ENCODE measurements around the gene PRH1.

PRH1 gene

GRCh38 chr12:10851243-10851858, 32.7 kb downstream of the PRH1 start:
- no peak overlapping the region for H3K4me3 ChIP-seq (ENCODE audit: severe bottlenecking)
- no peak for TF ChIP-seq CTCF (IDR thresholded peaks at IDR 0.05; ENCODE audit: poor library complexity, severe bottlenecking)
- DNase-seq (ENCODE audit: low spot score) (no peak), ATAC-seq (ENCODE audit: low read depth) (no peak)
- no peak overlapping the region for H3K27ac ChIP-seq (ENCODE audit: poor library complexity, severe bottlenecking)
- H3K27me3 ChIP-seq (ENCODE audit: insufficient read depth, poor library complexity, severe bottlenecking), result no peaks in the 10 kb centered on the region
- no peaks in the 10 kb centered on the region for H3K4me1 ChIP-seq (ENCODE audit: insufficient read depth, poor library complexity, severe bottlenecking)
- H3K9me3 ChIP-seq (ENCODE audit: severe bottlenecking), result no peaks in the 10 kb centered on the region
- H3K36me3 ChIP-seq (ENCODE audit: low read depth), result no peaks in the 10 kb centered on the region

- DNase-seq (ENCODE audit: low spot score) (no peak), ATAC-seq (ENCODE audit: low read depth) (no peak)
- no peak for TF ChIP-seq CTCF (IDR thresholded peaks at IDR 0.05; ENCODE audit: poor library complexity, severe bottlenecking)
- Histone ChIP-seq H3K9me3 (ENCODE audit: severe bottlenecking) (no peaks in the 10 kb centered on the region), H3K4me1 (ENCODE audit: insufficient read depth, poor library complexity, severe bottlenecking) (no peaks in the 10 kb centered on the region), H3K36me3 (ENCODE audit: low read depth) (no peaks in the 10 kb centered on the region), H3K4me3 (ENCODE audit: severe bottlenecking) (no peak within 1 kb of the TSS), H3K27me3 (ENCODE audit: insufficient read depth, poor library complexity, severe bottlenecking) (no peaks in the 10 kb centered on the region), H3K27ac (ENCODE audit: poor library complexity, severe bottlenecking) (no peak within 1 kb of the TSS)
Measured at GRCh38 chr12:10849425-10849878, 34.6 kb downstream of the PRH1 start, which contains the start of gene PRR4. Gene PRR4, minus strand, starts transcription at chr12:10849475. Its CDS starts 38 bp downstream, at chr12:10849437.

GRCh38 chr12:10847744-10848143, 36.3 kb downstream of the PRH1 start:
- TF ChIP-seq CTCF (IDR thresholded peaks at IDR 0.05; ENCODE audit: poor library complexity, severe bottlenecking), result no peak
- DNase-seq (ENCODE audit: low spot score), result no peak
- H3K36me3 ChIP-seq (ENCODE audit: low read depth), result no peaks in the 10 kb centered on the region
- H3K27ac ChIP-seq (ENCODE audit: poor library complexity, severe bottlenecking), result no peak overlapping the region
- no peak overlapping the region for H3K4me3 ChIP-seq (ENCODE audit: severe bottlenecking)
- H3K27me3 ChIP-seq (ENCODE audit: insufficient read depth, poor library complexity, severe bottlenecking), result no peaks in the 10 kb centered on the region
- no peaks in the 10 kb centered on the region for H3K4me1 ChIP-seq (ENCODE audit: insufficient read depth, poor library complexity, severe bottlenecking)
- no peak for ATAC-seq (ENCODE audit: low read depth)
- no peaks in the 10 kb centered on the region for H3K9me3 ChIP-seq (ENCODE audit: severe bottlenecking)

- no peak for TF ChIP-seq CTCF (IDR thresholded peaks at IDR 0.05; ENCODE audit: poor library complexity, severe bottlenecking)
- Histone ChIP-seq H3K4me1 (ENCODE audit: insufficient read depth, poor library complexity, severe bottlenecking) (no peaks in the 10 kb centered on the region), H3K4me3 (ENCODE audit: severe bottlenecking) (no peak overlapping the region), H3K9me3 (ENCODE audit: severe bottlenecking) (no peaks in the 10 kb centered on the region), H3K27me3 (ENCODE audit: insufficient read depth, poor library complexity, severe bottlenecking) (no peaks in the 10 kb centered on the region), H3K36me3 (ENCODE audit: low read depth) (no peaks in the 10 kb centered on the region), H3K27ac (ENCODE audit: poor library complexity, severe bottlenecking) (no peak overlapping the region)
- DNase-seq (ENCODE audit: low spot score), result no peak
- ATAC-seq (ENCODE audit: low read depth), result no peak
Measured at GRCh38 chr12:10842862-10843261, 41.2 kb downstream of the PRH1 start.

GRCh38 chr12:10838461-10838860, 45.6 kb downstream of the PRH1 start:
- ATAC-seq (ENCODE audit: low read depth) (no peak), DNase-seq (ENCODE audit: low spot score) (no peak)
- Histone ChIP-seq H3K9me3 (ENCODE audit: severe bottlenecking) (no peaks in the 10 kb centered on the region), H3K27me3 (ENCODE audit: insufficient read depth, poor library complexity, severe bottlenecking) (no peaks in the 10 kb centered on the region), H3K36me3 (ENCODE audit: low read depth) (no peaks in the 10 kb centered on the region), H3K4me1 (ENCODE audit: insufficient read depth, poor library complexity, severe bottlenecking) (no peaks in the 10 kb centered on the region), H3K27ac (ENCODE audit: poor library complexity, severe bottlenecking) (no peak overlapping the region), H3K4me3 (ENCODE audit: severe bottlenecking) (no peak overlapping the region)
- TF ChIP-seq CTCF (IDR thresholded peaks at IDR 0.05; ENCODE audit: poor library complexity, severe bottlenecking), result no peak

Data from RWPE2 (cell line).